ENCODE measurements around the gene TTC23. TPM values are rescaled to one million over a fixed set of nuclear protein-coding genes. Genes with fewer than 3 reads are reported as not detected.

The TTC23 gene
- total RNA-seq, 1 experiment from 2014 or later: 17.8 TPM

DNA sequence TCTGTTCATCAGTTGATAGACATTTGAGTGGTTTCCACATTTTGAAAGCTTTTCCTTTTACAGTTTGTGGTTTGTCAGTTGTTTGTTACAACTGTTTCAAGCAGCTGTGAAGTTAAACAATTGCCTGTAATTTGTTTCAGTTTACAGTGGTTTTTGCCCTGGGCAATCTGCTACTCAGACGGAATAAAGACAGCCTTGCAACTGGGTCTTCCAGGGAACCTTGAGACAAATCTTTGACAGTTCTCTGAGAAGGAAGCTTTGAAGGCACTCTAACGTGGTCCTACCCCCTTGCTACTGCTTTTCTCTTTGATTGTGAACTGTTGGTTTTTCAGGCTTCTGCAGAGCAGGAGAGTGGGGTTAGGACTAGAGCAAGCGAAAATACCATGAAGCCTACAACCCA, 29.9 kb upstream of the TTC23 start (continued):
- TF ChIP-seq GRHL2 (CRISPR knock-in tag; IDR thresholded peaks at IDR 0.05; ENCODE audit: insufficient replicate concordance, severe bottlenecking): no peak
- TF ChIP-seq TCF7 (CRISPR knock-in tag; IDR thresholded peaks at IDR 0.05; ENCODE audit: low read depth): no peak
- TF ChIP-seq ZNF317 (CRISPR knock-in tag; IDR thresholded peaks at IDR 0.05; ENCODE audit: borderline replicate concordance, low read depth): no peak
- no peak for TF ChIP-seq NFYB (CRISPR knock-in tag; conservative IDR thresholded peaks at IDR 0.05; ENCODE audit: low read depth)
- no peak for TF ChIP-seq ERG (CRISPR knock-in tag; IDR thresholded peaks at IDR 0.05)
- TF ChIP-seq, protein P1, sequence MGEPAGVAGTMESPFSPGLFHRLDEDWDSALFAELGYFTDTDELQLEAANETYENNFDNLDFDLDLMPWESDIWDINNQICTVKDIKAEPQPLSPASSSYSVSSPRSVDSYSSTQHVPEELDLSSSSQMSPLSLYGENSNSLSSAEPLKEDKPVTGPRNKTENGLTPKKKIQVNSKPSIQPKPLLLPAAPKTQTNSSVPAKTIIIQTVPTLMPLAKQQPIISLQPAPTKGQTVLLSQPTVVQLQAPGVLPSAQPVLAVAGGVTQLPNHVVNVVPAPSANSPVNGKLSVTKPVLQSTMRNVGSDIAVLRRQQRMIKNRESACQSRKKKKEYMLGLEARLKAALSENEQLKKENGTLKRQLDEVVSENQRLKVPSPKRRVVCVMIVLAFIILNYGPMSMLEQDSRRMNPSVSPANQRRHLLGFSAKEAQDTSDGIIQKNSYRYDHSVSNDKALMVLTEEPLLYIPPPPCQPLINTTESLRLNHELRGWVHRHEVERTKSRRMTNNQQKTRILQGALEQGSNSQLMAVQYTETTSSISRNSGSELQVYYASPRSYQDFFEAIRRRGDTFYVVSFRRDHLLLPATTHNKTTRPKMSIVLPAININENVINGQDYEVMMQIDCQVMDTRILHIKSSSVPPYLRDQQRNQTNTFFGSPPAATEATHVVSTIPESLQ (CRISPR knock-in tag; IDR thresholded peaks at IDR 0.05): no peak
- no peak for TF ChIP-seq CREM (CRISPR knock-in tag; IDR thresholded peaks at IDR 0.05)

DNA sequence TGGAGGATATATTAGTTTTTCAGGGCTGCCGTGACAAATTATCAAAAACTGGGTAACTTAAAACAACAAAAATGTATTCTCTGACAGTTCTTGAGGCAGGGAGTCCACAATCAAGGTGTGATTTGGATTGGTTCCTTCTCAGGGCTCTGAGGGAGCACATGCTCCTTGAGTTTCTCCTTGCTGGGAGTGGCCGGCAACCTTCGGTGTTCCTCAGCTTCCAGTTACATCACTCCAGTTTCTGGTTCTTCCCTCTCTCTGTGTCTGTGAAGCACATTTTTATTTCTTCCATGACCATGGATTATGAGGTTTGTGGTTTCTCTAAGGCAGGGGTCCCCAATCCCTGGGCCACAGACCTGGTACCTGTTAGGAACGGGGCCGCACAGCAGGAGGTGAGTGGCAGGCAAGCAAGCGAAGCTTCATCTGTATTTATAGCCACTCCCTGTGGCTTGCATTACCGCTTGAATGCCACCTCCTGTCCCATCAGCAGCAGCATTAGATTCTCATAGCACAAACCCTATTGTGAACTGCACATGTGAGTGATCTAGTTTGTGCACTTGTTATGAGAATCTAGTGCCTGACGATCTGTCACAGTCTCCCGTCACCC, 26.2 kb upstream of the TTC23 start:
- POLR2A ChIA-PET: no interaction called here
- Mint-ChIP-seq H3K9me3 (no peaks in the 10 kb centered on the region), H3K4me3 (no peak overlapping the region), H3K36me3 (no peaks in the 10 kb centered on the region), H3K27ac (no peak overlapping the region), H3K4me1 (peaks cover 8% of the 10 kb centered on the region), H3K27me3 (ENCODE audit: low read depth) (no peaks in the 10 kb centered on the region)
- ATAC-seq (0 out of 2 replicates have a peak, but pooled peaks have one; percentile 16), DNase-seq (ENCODE audit: low spot score) (peak; percentile 22)
- CTCF ChIA-PET: interaction anchor here (1.0 to 1.4 kb wide), 2 partner anchors 115 to 429 kb away, joined by 3 to 10 read pairs; no protein-coding TSS in a partner anchor
- no peak for TF ChIP-seq NFE2L1 (CRISPR knock-in tag; IDR thresholded peaks at IDR 0.05)
- TF ChIP-seq, protein P2, sequence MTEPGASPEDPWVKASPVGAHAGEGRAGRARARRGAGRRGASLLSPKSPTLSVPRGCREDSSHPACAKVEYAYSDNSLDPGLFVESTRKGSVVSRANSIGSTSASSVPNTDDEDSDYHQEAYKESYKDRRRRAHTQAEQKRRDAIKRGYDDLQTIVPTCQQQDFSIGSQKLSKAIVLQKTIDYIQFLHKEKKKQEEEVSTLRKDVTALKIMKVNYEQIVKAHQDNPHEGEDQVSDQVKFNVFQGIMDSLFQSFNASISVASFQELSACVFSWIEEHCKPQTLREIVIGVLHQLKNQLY (CRISPR knock-in tag; IDR thresholded peaks at IDR 0.05): no peak
- no peak for TF ChIP-seq ESRRA (CRISPR knock-in tag; IDR thresholded peaks at IDR 0.05; ENCODE audit: borderline replicate concordance)
- no peak for TF ChIP-seq HMGXB4 (CRISPR knock-in tag; IDR thresholded peaks at IDR 0.05)

DNA sequence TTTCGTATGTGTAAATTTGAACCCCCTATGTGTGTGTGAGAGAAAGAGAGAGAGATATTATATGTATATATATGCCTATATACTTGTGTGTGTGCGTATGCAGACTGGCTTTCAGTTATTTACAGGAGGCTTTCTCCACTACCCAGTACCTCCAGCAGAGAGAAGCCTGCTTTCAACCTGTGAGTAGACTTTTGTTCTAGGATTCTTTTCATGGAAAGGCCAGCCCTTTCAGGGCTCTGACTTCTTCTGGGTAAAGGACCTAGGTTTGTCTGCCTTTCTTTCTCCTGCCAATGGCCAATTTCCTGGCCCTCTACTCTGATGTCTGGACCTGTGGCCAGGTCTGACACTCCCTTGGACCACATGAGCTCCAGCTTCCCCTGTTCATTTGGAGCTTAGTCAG, 25.7 kb upstream of the TTC23 start:
- H3K27ac Mint-ChIP-seq: no peak overlapping the region
- DNase-seq (ENCODE audit: low spot score): no peak

More for the DNA sequence above, 25.7 kb upstream of the TTC23 start:
- TF ChIP-seq E2F1 (CRISPR knock-in tag; IDR thresholded peaks at IDR 0.05): no peak
- no peak for TF ChIP-seq GRHL2 (CRISPR knock-in tag; IDR thresholded peaks at IDR 0.05; ENCODE audit: insufficient replicate concordance, severe bottlenecking)
- no peak for TF ChIP-seq ETV6 (CRISPR knock-in tag; IDR thresholded peaks at IDR 0.05)
- TF ChIP-seq TEAD1 (CRISPR knock-in tag; IDR thresholded peaks at IDR 0.05): no peak
- TF ChIP-seq SOX15 (CRISPR knock-in tag; IDR thresholded peaks at IDR 0.05): no peak
- no peak for TF ChIP-seq EMX1 (CRISPR knock-in tag; IDR thresholded peaks at IDR 0.05)
- TF ChIP-seq, protein P3, sequence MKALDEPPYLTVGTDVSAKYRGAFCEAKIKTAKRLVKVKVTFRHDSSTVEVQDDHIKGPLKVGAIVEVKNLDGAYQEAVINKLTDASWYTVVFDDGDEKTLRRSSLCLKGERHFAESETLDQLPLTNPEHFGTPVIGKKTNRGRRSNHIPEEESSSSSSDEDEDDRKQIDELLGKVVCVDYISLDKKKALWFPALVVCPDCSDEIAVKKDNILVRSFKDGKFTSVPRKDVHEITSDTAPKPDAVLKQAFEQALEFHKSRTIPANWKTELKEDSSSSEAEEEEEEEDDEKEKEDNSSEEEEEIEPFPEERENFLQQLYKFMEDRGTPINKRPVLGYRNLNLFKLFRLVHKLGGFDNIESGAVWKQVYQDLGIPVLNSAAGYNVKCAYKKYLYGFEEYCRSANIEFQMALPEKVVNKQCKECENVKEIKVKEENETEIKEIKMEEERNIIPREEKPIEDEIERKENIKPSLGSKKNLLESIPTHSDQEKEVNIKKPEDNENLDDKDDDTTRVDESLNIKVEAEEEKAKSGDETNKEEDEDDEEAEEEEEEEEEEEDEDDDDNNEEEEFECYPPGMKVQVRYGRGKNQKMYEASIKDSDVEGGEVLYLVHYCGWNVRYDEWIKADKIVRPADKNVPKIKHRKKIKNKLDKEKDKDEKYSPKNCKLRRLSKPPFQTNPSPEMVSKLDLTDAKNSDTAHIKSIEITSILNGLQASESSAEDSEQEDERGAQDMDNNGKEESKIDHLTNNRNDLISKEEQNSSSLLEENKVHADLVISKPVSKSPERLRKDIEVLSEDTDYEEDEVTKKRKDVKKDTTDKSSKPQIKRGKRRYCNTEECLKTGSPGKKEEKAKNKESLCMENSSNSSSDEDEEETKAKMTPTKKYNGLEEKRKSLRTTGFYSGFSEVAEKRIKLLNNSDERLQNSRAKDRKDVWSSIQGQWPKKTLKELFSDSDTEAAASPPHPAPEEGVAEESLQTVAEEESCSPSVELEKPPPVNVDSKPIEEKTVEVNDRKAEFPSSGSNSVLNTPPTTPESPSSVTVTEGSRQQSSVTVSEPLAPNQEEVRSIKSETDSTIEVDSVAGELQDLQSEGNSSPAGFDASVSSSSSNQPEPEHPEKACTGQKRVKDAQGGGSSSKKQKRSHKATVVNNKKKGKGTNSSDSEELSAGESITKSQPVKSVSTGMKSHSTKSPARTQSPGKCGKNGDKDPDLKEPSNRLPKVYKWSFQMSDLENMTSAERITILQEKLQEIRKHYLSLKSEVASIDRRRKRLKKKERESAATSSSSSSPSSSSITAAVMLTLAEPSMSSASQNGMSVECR (CRISPR knock-in tag; IDR thresholded peaks at IDR 0.05; ENCODE audit: borderline replicate concordance): no peak
- TF ChIP-seq IRF2 (CRISPR knock-in tag; IDR thresholded peaks at IDR 0.05; ENCODE audit: borderline replicate concordance, low read depth): no peak
- no peak for TF ChIP-seq E2F5 (CRISPR knock-in tag; IDR thresholded peaks at IDR 0.05)
- Mint-ChIP-seq H3K4me3 (no peak overlapping the region), H3K36me3 (no peaks in the 10 kb centered on the region), H3K9me3 (no peaks in the 10 kb centered on the region), H3K4me1 (peaks cover 8% of the 10 kb centered on the region), H3K27me3 (ENCODE audit: low read depth) (no peaks in the 10 kb centered on the region)
- ChIA-PET CTCF (interaction anchor here (1.0 to 1.4 kb wide), 2 partner anchors 116 to 429 kb away, joined by 3 to 10 read pairs; no protein-coding TSS in a partner anchor), POLR2A (interaction anchor here (0.5 kb wide), 1 partner anchor 42 kb away, joined by 3 read pairs; no protein-coding TSS in a partner anchor)
- 0 out of 2 replicates have a peak, but pooled peaks have one; percentile 41 for ATAC-seq

Data from WTC11 (cell line).